ENCODE results near the gene RRAGA.
A peak's percentile ranks its signal among the peaks of the same experiment; 100 is the strongest.
"Not testable (repeated sequence)": the region's sequence is repeated elsewhere in the genome, so short reads cannot be mapped to it uniquely, and the experiment has no call there.

RRAGA gene

GRCh38 chr9:19048966-19049916 is at the start of gene RRAGA:
RRAGA (plus strand) TSS chr9:19049427; CDS start chr9:19049660, 233 bp downstream.
- in situ Hi-C loops (cut with HindIII; ENCODE audit: low sequenced_read_pairs), result no loop called here

GRCh38 chr9:19000133-19000532 is 49.1 kb upstream of the RRAGA start:
- no peak overlapping the region for H3K4me3 ChIP-seq (ENCODE audit: low read depth, low read length)
- in situ Hi-C loops (cut with HindIII; ENCODE audit: low sequenced_read_pairs), result loop anchor here (25.0 kb wide), 1 partner anchor 738 kb away; no protein-coding TSS in a partner anchor
- no peak for DNase-seq (ENCODE audit: low read depth)
- no peak for TF ChIP-seq CTCF (IDR thresholded peaks at IDR 0.05; ENCODE audit: low read depth, low read length, missing control alignments)

More at GRCh38 chr9:19048966-19049916, at the start of gene RRAGA:
- TF ChIP-seq CTCF (IDR thresholded peaks at IDR 0.05; ENCODE audit: low read depth, low read length, missing control alignments), result peak; percentile 88
- peak within 1 kb of the TSS; percentile 93 for H3K4me3 ChIP-seq (ENCODE audit: low read depth, low read length)
- DNase-seq (ENCODE audit: low read depth), result peak; percentile 93

- DNase-seq (ENCODE audit: low read depth), result no peak
- in situ Hi-C loops (cut with HindIII; ENCODE audit: low sequenced_read_pairs), result loop anchor here (25.0 kb wide), 1 partner anchor 747 kb away; no protein-coding TSS in a partner anchor
- H3K4me3 ChIP-seq (ENCODE audit: low read depth, low read length), result no peak overlapping the region
- no peak for TF ChIP-seq CTCF (IDR thresholded peaks at IDR 0.05; ENCODE audit: low read depth, low read length, missing control alignments)
These were observed 39.7 kb upstream of the RRAGA start for GRCh38 chr9:19009391-19009965.

GRCh38 chr9:19018201-19018600 is 31.0 kb upstream of the RRAGA start:
- no peak overlapping the region for H3K4me3 ChIP-seq (ENCODE audit: low read depth, low read length)
- no peak for TF ChIP-seq CTCF (IDR thresholded peaks at IDR 0.05; ENCODE audit: low read depth, low read length, missing control alignments)
- in situ Hi-C loops (cut with HindIII; ENCODE audit: low sequenced_read_pairs), result loop anchor here (25.0 kb wide), 1 partner anchor 756 kb away; no protein-coding TSS in a partner anchor
- no peak for DNase-seq (ENCODE audit: low read depth)

- TF ChIP-seq CTCF (IDR thresholded peaks at IDR 0.05; ENCODE audit: low read depth, low read length, missing control alignments), result no peak
- H3K4me3 ChIP-seq (ENCODE audit: low read depth, low read length), result no peak overlapping the region
- DNase-seq (ENCODE audit: low read depth), result no peak
- in situ Hi-C loops (cut with HindIII; ENCODE audit: low sequenced_read_pairs), result loop anchor here (25.0 kb wide), 1 partner anchor 759 kb away; no protein-coding TSS in a partner anchor
These were observed 28.3 kb upstream of the RRAGA start for GRCh38 chr9:19020886-19021455.

GRCh38 chr9:19021649-19022048 is 27.6 kb upstream of the RRAGA start:
- DNase-seq (ENCODE audit: low read depth), result not testable (repeated sequence)

More at GRCh38 chr9:19021649-19022048, 27.6 kb upstream of the RRAGA start:
- in situ Hi-C loops (cut with HindIII; ENCODE audit: low sequenced_read_pairs), result loop anchor here (25.0 kb wide), 1 partner anchor 759 kb away; no protein-coding TSS in a partner anchor
- H3K4me3 ChIP-seq (ENCODE audit: low read depth, low read length), result not testable (repeated sequence)

Measured in astrocyte of the cerebellum (primary cell).